Esophagus (tissue), 2 donors: ENCODE measurements around the gene SCAPER. TPM values are rescaled to one million over a fixed set of nuclear protein-coding genes. Genes with fewer than 3 reads are reported as not detected.

Experiments used
- H3K27ac ChIP-seq, 2 donors: one replicate each; pipeline ENCODE4 v1.5.1; 2013; ENCODE audit warnings: low read depth in 2 of 2, mild to moderate bottlenecking in 2 of 2, inconsistent platforms in 1 of 2, low read length in 1 of 2, moderate library complexity in 1 of 2
- H3K27me3 ChIP-seq, 2 donors: one replicate each; pipeline ENCODE4 v1.6.1; 2013; ENCODE audit warnings: low read length in 2 of 2, control low read depth in 1 of 2, mild to moderate bottlenecking in 1 of 2; ENCODE audit not compliant: insufficient read depth in 2 of 2, control insufficient read depth in 1 of 2
- H3K36me3 ChIP-seq, 2 donors: one replicate each; pipeline ENCODE4 v1.6.1; 2013; ENCODE audit warnings: low read length in 1 of 2; ENCODE audit not compliant: control insufficient read depth in 2 of 2, insufficient read depth in 2 of 2
- H3K4me1 ChIP-seq, 2 donors: one replicate each; pipeline ENCODE4 v1.6.1; 2013; ENCODE audit warnings: low read length in 1 of 2; ENCODE audit not compliant: control insufficient read depth in 2 of 2, insufficient read depth in 2 of 2
- H3K4me3 ChIP-seq, 2 donors: one replicate each; pipeline ENCODE4 v1.5.1; 2013; ENCODE audit warnings: low read length in 2 of 2, mild to moderate bottlenecking in 2 of 2, low read depth in 1 of 2, moderate library complexity in 1 of 2
- H3K9me3 ChIP-seq, 2 donors: one replicate each; pipeline ENCODE4 v1.6.1; 2013; ENCODE audit warnings: mild to moderate bottlenecking in 2 of 2, low read depth in 1 of 2, low read length in 1 of 2, moderate library complexity in 1 of 2; ENCODE audit not compliant: control insufficient read depth in 2 of 2, insufficient read depth in 1 of 2
- WGBS, 2 donors: extraction: QIAGEN DNeasy Blood & Tissue Kit; methylation state at CpG; one replicate each; pipeline ENCODE4 v1.1.7; 2013; 5-methylcytosine and 5-hydroxymethylcytosine counted together
- polyA plus RNA-seq, 2 donors: library from polyadenylated mRNA; stranded (reverse); fragments of 200-250 nt; gene quantifications; one replicate each; pipeline ENCODE4 v1.2.3, GENCODE V29; 2013
- donor health status: healthy with polysubstance abuse.
- donor health status: Bipolar disorder and iron deficiency.

Gene SCAPER, protein sequence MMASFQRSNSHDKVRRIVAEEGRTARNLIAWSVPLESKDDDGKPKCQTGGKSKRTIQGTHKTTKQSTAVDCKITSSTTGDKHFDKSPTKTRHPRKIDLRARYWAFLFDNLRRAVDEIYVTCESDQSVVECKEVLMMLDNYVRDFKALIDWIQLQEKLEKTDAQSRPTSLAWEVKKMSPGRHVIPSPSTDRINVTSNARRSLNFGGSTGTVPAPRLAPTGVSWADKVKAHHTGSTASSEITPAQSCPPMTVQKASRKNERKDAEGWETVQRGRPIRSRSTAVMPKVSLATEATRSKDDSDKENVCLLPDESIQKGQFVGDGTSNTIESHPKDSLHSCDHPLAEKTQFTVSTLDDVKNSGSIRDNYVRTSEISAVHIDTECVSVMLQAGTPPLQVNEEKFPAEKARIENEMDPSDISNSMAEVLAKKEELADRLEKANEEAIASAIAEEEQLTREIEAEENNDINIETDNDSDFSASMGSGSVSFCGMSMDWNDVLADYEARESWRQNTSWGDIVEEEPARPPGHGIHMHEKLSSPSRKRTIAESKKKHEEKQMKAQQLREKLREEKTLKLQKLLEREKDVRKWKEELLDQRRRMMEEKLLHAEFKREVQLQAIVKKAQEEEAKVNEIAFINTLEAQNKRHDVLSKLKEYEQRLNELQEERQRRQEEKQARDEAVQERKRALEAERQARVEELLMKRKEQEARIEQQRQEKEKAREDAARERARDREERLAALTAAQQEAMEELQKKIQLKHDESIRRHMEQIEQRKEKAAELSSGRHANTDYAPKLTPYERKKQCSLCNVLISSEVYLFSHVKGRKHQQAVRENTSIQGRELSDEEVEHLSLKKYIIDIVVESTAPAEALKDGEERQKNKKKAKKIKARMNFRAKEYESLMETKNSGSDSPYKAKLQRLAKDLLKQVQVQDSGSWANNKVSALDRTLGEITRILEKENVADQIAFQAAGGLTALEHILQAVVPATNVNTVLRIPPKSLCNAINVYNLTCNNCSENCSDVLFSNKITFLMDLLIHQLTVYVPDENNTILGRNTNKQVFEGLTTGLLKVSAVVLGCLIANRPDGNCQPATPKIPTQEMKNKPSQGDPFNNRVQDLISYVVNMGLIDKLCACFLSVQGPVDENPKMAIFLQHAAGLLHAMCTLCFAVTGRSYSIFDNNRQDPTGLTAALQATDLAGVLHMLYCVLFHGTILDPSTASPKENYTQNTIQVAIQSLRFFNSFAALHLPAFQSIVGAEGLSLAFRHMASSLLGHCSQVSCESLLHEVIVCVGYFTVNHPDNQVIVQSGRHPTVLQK (N-terminal part only)
- polyA plus RNA-seq = 1 to 10 TPM; 4.3 to 6.1 TPM

DNA sequence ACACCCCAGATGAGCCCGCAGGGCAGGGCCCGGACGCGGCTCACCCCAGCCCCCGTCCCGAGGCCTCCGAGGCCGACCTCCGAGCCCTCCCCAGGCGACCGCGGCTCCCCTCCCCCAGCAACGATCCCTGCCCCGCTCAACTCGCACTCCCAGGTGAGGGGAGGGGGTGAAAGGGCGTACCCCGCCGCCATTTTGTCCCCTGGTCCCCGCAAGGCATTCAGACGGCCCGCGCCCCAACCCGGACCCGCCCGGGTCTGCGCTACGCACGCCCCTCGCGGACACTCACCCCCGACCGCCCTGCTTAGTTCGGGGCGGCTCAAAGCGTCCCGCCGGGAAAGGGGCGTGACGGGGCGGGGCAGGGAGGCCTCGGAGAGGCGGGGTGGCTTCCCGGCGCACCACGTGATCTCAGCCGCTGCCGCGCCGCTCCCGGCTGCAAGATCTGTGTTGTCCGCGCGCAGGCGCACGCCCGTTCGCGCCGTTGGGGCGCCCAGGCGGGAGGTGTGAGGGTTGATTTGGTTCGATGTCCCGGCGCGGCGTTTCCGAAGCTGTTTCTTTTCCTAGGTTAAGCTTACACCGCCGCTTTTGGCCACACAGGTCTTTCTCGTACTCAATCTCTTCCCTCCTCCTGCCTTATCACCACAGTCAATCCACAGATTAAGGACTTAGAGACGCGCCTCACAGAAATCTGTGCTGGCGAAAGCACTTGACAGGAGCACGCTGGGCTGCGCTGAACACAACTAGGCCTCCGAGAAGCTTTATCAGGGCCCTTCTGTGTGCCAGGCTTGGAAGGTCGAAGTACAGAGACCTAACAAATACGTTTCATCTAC, at the start of gene SCAPER:
Gene SCAPER (minus strand): TSS at position 328 of the 827 bp plus-strand sequence. CDS start 21,523 bp downstream, outside the sequence.
- Histone ChIP-seq H3K36me3 (no peaks in the 10 kb centered on the region), H3K4me3 (peak within 1 kb of the TSS; percentile 74 to 93), H3K9me3 (no peaks in the 10 kb centered on the region), H3K27ac (peak within 1 kb of the TSS; percentile 85 to 86), H3K27me3 (no peaks in the 10 kb centered on the region), H3K4me1 (peaks cover 0 to 2% of the 10 kb centered on the region in 2 donors)
- WGBS, 2 donors = 1% methylated on average over 62 to 78 of the region's 78 CpGs

DNA sequence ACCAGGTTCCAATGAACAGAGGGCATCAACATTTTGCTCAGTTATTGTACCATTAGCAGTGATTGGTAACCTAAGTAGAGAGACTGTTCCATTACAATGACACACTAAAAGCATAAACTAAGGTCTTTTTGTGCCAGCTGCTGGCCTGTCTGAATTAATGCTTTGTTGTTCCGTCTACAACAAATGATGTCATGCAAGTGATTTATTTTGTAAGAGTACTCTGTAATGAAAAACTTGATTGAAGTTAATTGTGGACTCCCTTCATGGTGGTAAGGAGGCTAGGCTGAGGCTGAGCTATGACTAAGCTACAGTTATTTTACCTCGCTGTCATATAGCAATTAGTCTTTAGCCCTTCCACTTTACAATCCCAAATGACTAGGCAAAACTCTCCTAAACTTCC, 49.6 kb upstream of the SCAPER start:
- H3K27ac ChIP-seq = no peak overlapping the region
- H3K36me3 ChIP-seq = no peaks in the 10 kb centered on the region
- H3K27me3 ChIP-seq = no peaks in the 10 kb centered on the region
- WGBS, 2 donors = 55 to 68% methylated on average over 2 of the region's 2 CpGs
- H3K9me3 ChIP-seq = no peaks in the 10 kb centered on the region
- H3K4me3 ChIP-seq = no peak overlapping the region
- no peaks in the 10 kb centered on the region for H3K4me1 ChIP-seq

DNA sequence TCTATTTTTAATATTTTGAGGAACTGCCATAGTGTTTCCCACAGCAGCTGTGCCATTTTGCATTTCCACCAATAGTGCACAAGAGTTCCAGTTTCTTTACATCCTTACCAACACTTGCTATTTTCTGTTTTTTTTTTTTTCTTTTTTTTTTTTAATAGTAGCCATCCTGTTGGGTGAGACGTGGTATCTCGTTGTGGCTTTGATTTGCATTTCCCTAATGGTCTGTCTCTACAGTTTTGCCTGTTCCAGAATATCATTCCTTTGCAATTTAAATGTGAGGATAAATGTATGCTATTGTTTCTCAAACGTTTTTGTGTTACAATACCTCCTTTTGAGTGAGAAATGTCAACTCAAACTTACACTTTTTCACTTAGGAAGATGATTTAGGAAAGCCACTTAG, 48.8 kb upstream of the SCAPER start:
- no peaks in the 10 kb centered on the region for H3K36me3 ChIP-seq
- H3K4me1 ChIP-seq = no peaks in the 10 kb centered on the region
- H3K27ac ChIP-seq = no peak overlapping the region
- 46 to 60% methylated on average over 3 of the region's 3 CpGs for WGBS, 2 donors
- H3K9me3 ChIP-seq = no peaks in the 10 kb centered on the region
- no peaks in the 10 kb centered on the region for H3K27me3 ChIP-seq
- no peak overlapping the region for H3K4me3 ChIP-seq

DNA sequence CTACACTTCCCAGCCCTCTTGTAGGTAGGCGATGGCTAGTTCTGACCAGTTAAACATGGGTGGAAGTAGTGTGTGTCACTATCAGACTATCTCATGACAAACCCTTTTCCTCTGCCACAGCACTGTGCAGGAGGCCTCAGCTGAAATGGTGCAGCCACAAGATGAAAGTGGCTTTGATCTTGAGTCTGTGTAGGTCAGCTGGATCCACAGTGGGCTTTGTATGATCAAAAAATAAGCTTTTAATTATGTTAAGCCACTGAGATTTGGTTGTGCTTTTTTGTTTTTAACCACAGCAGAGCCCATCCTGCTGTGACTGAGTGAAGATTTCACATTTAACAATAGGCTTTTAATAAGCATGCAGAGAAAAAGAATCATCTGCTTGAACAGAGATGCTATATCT, 46.1 kb upstream of the SCAPER start:
- no peaks in the 10 kb centered on the region for H3K9me3 ChIP-seq
- no peaks in the 10 kb centered on the region for H3K27me3 ChIP-seq
- H3K4me1 ChIP-seq = no peaks in the 10 kb centered on the region
- no peaks in the 10 kb centered on the region for H3K36me3 ChIP-seq
- H3K27ac ChIP-seq = no peak overlapping the region
- H3K4me3 ChIP-seq = no peak overlapping the region
- 84 to 92% methylated on average over 1 of the region's 1 CpG for WGBS, 2 donors

DNA sequence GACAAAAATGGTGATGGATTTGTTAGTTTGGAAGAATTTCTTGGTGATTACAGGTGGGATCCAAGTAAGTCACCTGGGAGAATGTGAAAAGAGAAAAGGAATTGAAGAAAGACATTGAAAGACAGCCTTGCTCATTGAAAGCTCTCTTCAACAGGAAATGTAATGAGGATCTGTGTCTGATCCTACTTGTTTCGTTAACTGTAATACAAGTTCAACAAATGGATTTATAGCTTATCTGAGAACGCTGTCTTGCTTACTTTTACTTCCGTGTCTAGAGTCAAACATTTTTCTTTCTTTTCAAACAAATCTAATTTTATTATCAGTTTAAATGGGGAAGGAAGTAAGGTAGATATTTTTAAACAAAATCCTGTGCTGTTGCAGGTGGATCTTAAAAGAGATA, 42.3 kb upstream of the SCAPER start:
- no peak overlapping the region for H3K4me3 ChIP-seq
- 74 to 85% methylated on average over 3 of the region's 3 CpGs for WGBS, 2 donors
- no peak overlapping the region for H3K27ac ChIP-seq
- no peaks in the 10 kb centered on the region for H3K4me1 ChIP-seq
- H3K36me3 ChIP-seq = no peaks in the 10 kb centered on the region
- no peaks in the 10 kb centered on the region for H3K9me3 ChIP-seq
- H3K27me3 ChIP-seq = no peaks in the 10 kb centered on the region

DNA sequence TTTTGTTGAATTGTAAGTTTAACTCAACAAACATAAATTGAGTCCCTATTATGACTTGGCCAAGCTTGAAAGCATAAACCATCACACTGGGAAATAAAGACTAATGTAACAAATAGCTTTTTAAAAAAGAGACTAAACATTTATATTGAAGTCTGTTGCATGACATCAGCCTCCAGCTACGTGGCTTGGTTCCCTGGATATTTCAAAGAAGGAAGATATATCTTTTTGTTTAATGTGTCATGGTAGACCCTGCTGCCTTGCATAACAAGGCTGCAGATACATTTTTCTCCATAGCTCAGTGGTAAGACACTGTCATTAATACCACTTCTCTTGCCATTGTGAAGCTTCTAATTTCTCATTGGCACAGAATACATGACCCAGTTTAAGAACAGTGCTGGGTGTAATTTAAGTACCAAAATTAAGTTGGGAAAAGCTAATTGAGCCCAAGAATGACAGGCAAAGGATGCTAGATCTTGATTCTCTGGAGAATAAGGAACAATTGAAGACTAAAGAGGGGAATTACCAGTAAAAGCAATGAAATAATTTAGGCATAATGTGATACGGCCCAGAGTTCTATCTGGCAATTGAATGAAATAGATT, 40.5 kb upstream of the SCAPER start:
- Histone ChIP-seq H3K27me3 (no peaks in the 10 kb centered on the region), H3K27ac (no peak overlapping the region), H3K36me3 (peaks cover 0 to under 1% of the 10 kb centered on the region in 2 donors), H3K9me3 (no peaks in the 10 kb centered on the region), H3K4me1 (no peaks in the 10 kb centered on the region), H3K4me3 (no peak overlapping the region)
- 75 to 80% methylated on average over 2 of the region's 2 CpGs for WGBS, 2 donors

DNA sequence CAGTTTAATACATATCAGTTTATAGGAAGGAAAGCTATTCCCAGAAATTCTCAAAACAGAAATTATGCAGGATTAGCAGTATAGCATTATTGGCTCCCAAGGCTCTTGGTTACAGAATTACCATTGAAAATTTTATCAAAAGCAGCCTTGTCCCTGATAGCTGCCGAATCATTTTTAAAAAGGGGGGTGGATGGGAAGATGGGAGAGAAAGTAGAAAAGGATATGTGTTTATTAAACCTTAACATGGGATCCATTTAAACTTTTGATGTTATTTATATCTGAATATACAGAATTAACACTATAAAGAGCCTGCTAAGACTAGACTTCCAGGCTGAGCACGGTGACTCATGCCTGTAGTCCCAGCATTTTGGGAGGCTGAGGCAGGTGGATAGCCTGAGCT, 37.2 kb upstream of the SCAPER start:
- peaks cover 0 to 2% of the 10 kb centered on the region in 2 donors for H3K36me3 ChIP-seq
- no peaks in the 10 kb centered on the region for H3K9me3 ChIP-seq
- H3K4me1 ChIP-seq = no peaks in the 10 kb centered on the region
- H3K4me3 ChIP-seq = no peak overlapping the region
- 85% methylated on average over 2 of the region's 2 CpGs for WGBS, 2 donors
- H3K27me3 ChIP-seq = no peaks in the 10 kb centered on the region
- H3K27ac ChIP-seq = no peak overlapping the region

DNA sequence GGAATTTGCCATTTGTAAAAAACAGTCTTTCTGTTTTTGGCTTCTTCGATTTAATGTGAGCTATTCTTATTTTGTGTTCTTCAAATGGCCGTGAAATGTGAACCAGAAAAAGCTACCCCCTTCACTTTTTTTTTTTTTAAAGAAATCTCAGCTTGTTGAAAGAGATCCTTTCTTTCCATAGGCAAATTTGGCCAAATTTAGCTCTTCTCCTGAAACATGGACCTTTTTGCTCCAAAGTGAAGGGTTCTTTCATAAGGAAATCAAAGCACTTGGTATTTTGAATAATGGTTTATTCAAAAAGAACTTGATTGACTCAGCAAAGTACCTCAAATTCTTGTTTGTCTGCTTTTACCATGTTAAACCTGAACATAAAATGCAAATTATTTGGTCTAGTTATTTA, 36.5 kb upstream of the SCAPER start:
- Histone ChIP-seq H3K9me3 (no peaks in the 10 kb centered on the region), H3K36me3 (peaks cover 0 to 2% of the 10 kb centered on the region in 2 donors), H3K4me3 (no peak overlapping the region), H3K4me1 (no peaks in the 10 kb centered on the region), H3K27me3 (no peaks in the 10 kb centered on the region), H3K27ac (no peak overlapping the region)
- WGBS, 2 donors = 85 to 89% methylated on average over 2 of the region's 2 CpGs
